Measurements from ENCODE around the gene HRH2. TPM values are rescaled to one million over a fixed set of nuclear protein-coding genes. Genes with fewer than 3 reads are reported as not detected.

HRH2 gene
- total and polyA plus RNA-seq, 4 donors: 1.8 to 36.1 (median 9.9) TPM

DNA sequence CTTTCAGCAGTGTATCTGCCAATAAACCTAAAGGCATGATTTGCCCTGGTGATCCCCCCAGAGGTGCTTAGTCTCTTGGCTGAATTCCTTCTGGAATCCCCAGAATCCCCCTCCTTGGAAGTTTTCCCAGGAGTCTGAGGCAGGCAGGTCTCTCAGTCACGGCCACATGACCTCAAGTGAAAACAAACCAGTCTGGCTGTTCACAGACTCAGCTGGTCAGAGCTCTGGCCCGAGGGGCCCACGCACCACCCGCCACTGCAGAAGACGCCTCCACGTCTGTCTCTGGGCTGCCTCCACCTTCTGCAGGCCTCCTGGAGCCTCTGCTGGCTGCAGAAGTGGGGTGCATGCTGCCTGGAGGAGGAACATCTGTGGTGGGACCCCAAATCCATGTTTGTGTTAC is 52.5 kb downstream of the HRH2 start:
- no peak overlapping the region for H3K4me3 ChIP-seq
- H3K9ac ChIP-seq (ENCODE audit: insufficient read depth in 1 of 2, low read length in 2 of 2): no peak overlapping the region

DNA sequence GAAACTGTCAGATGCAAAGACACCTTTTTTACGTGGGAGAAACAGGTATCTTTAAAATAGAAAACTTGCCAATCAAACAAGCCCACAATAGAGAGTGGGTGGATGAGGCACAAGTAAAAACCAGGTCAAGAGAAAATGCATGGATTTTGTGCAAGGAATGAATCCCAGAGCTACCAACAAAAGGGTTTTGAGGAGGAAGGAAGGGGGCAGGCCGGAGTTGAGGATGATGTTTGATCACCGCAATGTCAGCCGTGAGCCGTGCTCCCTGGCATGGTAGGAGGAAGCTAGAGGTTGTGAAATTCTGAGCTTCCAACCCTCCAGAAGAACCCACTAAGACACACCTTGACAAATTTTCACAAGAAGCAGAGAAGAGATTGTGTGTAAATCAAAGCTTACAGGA is 53.2 kb downstream of the HRH2 start:
- no peaks in the 10 kb centered on the region for H3K27me3 ChIP-seq (ENCODE audit: control insufficient read depth in 3 of 3, insufficient read depth in 3 of 3, low read length in 2 of 3)
- no peak overlapping the region for H3K27ac ChIP-seq (ENCODE audit: low read depth in 1 of 2, low read length in 1 of 2)
- DNase-seq (no peak), ATAC-seq (ENCODE audit: insufficient read depth, low FRiP score) (no peak)
- H3K36me3 ChIP-seq (ENCODE audit: control insufficient read depth in 4 of 4, insufficient read depth in 4 of 4, low read length in 4 of 4): peaks cover 0 to 3% (median 1%) of the 10 kb centered on the region in 4 donors
- 45 to 57% methylated on average over 5 of the region's 5 CpGs for WGBS, 2 donors
- H3K4me1 ChIP-seq (ENCODE audit: control insufficient read depth in 5 of 5, insufficient read depth in 5 of 5, low read length in 5 of 5): peaks cover 0 to 5% (median 0%) of the 10 kb centered on the region in 5 donors
- no peak overlapping the region for H3K4me3 ChIP-seq
- peaks cover 0 to 18% (median 2%) of the 10 kb centered on the region in 4 donors for H3K9me3 ChIP-seq (ENCODE audit: control insufficient read depth in 4 of 4, insufficient read depth in 3 of 4, low read length in 3 of 4)
- no peak overlapping the region for H3K9ac ChIP-seq (ENCODE audit: insufficient read depth in 1 of 2, low read length in 2 of 2)
- no peak for TF ChIP-seq CTCF (IDR thresholded peaks at IDR 0.05; ENCODE audit: control extremely low read depth, extremely low read depth)

More for the DNA sequence above, 52.5 kb downstream of the HRH2 start:
- H3K27ac ChIP-seq (ENCODE audit: low read depth in 1 of 2, low read length in 1 of 2): no peak overlapping the region
- H3K9me3 ChIP-seq (ENCODE audit: control insufficient read depth in 4 of 4, insufficient read depth in 3 of 4, low read length in 3 of 4): peaks cover 0 to 17% (median 1%) of the 10 kb centered on the region in 4 donors
- 73 to 89% methylated on average over 6 of the region's 6 CpGs for WGBS, 2 donors
- DNase-seq (no peak), ATAC-seq (ENCODE audit: insufficient read depth, low FRiP score) (no peak)
- peaks cover 0 to 3% (median 1%) of the 10 kb centered on the region in 4 donors for H3K36me3 ChIP-seq (ENCODE audit: control insufficient read depth in 4 of 4, insufficient read depth in 4 of 4, low read length in 4 of 4)
- no peak for TF ChIP-seq CTCF (IDR thresholded peaks at IDR 0.05; ENCODE audit: control extremely low read depth, extremely low read depth)
- H3K4me1 ChIP-seq (ENCODE audit: control insufficient read depth in 5 of 5, insufficient read depth in 5 of 5, low read length in 5 of 5): peaks cover 0 to 5% (median 0%) of the 10 kb centered on the region in 5 donors
- H3K27me3 ChIP-seq (ENCODE audit: control insufficient read depth in 3 of 3, insufficient read depth in 3 of 3, low read length in 2 of 3): no peaks in the 10 kb centered on the region

DNA sequence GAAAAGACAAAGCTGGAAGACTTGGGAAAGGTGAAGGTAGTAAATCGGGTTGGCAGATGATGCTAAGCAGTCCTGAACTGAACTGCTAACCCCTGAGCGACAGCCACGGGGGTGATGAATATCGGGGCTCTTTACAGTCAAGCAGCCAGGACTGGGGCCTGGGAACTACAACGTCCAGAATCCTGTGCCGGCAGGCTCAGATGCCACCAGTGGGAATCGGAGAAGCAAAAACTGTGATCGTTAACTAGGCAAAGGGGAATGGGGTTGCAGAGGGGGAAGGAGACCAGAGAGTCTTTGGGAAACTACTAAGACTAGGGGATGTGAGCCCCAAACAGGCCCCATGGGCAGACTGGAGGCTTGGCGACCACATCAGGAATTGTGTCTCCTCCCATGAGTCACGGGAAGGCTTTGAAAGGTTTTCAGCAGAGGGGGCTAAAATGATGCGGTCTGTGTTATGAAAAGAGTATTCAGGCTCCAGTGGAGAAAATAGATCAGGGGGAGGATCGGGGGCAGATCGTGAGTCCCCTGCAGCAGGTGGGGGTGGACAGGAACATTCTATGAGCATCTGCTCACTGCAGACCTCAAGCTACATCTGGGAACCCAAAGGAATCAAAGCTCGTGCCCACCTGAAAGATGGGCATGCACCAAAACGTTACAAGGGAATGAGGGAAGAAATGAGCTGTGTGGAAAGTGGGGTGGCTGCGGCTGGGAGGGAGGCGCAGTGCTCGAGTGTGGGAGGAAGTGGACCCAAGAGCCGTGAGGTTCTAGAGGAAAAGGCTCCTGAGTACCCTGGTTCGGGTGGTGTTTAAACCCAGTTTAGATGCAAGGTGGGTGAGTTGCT is 53.8 kb downstream of the HRH2 start:
- no peak for ATAC-seq (ENCODE audit: insufficient read depth, low FRiP score)
- no peak for TF ChIP-seq CTCF (IDR thresholded peaks at IDR 0.05; ENCODE audit: control extremely low read depth, extremely low read depth)
- H3K9ac ChIP-seq (ENCODE audit: insufficient read depth in 1 of 2, low read length in 2 of 2): no peak overlapping the region
- peaks cover 0 to 5% (median 0%) of the 10 kb centered on the region in 5 donors for H3K4me1 ChIP-seq (ENCODE audit: control insufficient read depth in 5 of 5, insufficient read depth in 5 of 5, low read length in 5 of 5)
- DNase-seq: no peak
- no peak overlapping the region for H3K27ac ChIP-seq (ENCODE audit: low read depth in 1 of 2, low read length in 1 of 2)
- no peaks in the 10 kb centered on the region for H3K27me3 ChIP-seq (ENCODE audit: control insufficient read depth in 3 of 3, insufficient read depth in 3 of 3, low read length in 2 of 3)
- 87 to 88% methylated on average over 20 of the region's 20 CpGs for WGBS, 2 donors
- H3K4me3 ChIP-seq: no peak overlapping the region
- H3K36me3 ChIP-seq (ENCODE audit: control insufficient read depth in 4 of 4, insufficient read depth in 4 of 4, low read length in 4 of 4): peaks cover 0 to 3% (median 1%) of the 10 kb centered on the region in 4 donors
- H3K9me3 ChIP-seq (ENCODE audit: control insufficient read depth in 4 of 4, insufficient read depth in 3 of 4, low read length in 3 of 4): peaks cover 0 to 20% (median 4%) of the 10 kb centered on the region in 4 donors
